Tracheal epithelial cell (primary cell): ENCODE data around the gene MRFAP1. TPM values are rescaled to one million over a fixed set of nuclear protein-coding genes. Genes with fewer than 3 reads are reported as not detected.

Experiments used
- total RNA-seq: library from RNA; depleted of rRNA; stranded (reverse); fragments of >200 nt; gene quantifications from 2 replicates; pipeline ENCODE4 v1.2.1, GENCODE V29; 2014

The MRFAP1 gene
- total RNA-seq, result 26.2 and 39.3 TPM in 2 replicates

DNA sequence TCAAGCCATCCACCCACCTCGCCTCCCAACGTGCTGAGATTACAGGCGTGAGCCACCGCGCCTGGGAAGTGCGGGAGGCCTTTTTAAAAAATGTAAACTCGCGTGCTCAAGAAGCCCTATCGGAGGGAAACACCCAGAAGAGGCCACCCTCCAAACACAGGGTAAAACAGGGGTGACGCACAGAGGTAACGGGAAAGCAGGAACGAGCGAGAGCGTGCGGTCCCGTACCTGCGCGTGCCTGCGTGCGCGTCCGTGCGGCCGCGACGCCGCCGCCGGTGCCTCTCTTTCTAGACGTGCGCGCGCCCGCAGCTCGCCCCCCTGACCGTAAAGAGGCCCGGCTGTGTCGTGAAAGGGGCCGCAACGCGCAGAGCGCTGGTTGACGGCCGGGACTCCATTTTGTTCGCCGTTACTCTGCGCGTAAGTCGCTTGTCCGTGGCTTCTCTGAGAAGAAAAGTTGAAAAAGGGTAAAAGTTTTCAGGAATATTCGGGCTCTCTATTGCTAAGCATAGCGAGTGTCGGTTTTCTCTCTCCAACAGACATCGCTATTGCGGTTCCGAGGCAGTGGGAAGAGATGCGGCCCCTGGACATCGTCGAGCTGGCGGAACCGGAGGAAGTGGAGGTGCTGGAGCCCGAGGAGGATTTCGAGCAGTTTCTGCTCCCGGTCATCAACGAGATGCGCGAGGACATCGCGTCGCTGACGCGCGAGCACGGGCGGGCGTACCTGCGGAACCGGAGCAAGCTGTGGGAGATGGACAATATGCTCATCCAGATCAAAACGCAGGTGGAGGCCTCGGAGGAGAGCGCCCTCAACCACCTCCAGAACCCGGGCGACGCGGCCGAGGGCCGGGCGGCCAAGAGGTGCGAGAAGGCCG lies at the start of gene MRFAP1:
MRFAP1 (plus strand) TSS at position 394 of the 872 bp plus-strand sequence; CDS start at position 572, 178 bp downstream.

Other genes starting within 250 kb of the MRFAP1 start
- 1.9 and 3.6 TPM in 2 replicates for gene PPP2R2C, start 168.1 kb upstream of the MRFAP1 start, total RNA-seq
- gene MAN2B2, start 65.5 kb upstream of the MRFAP1 start, total RNA-seq, result 5.8 and 8.7 TPM in 2 replicates
- 5.8 and 267 TPM in 2 replicates for gene S100P, start 53.2 kb downstream of the MRFAP1 start, total RNA-seq
- gene MRFAP1L1, start 69.2 kb downstream of the MRFAP1 start, total RNA-seq, result 35.9 and 44.3 TPM in 2 replicates
- gene BLOC1S4, start 75.5 kb downstream of the MRFAP1 start, total RNA-seq, result 17.7 and 20.7 TPM in 2 replicates
- 16.9 and 21.1 TPM in 2 replicates for gene KIAA0232, start 142.0 kb downstream of the MRFAP1 start, total RNA-seq